Naive B cell (primary cell): ENCODE measurements around the gene DENND4A. TPM values are rescaled to one million over a fixed set of nuclear protein-coding genes. Genes with fewer than 3 reads are reported as not detected.
"Not testable (repeated sequence)": the region's sequence is repeated elsewhere in the genome, so short reads cannot be mapped to it uniquely, and the experiment has no call there.

ENCODE experiments used
- ATAC-seq, 2 donors: fragments of 150-1000 bp; cut with Tn5 transposase; 2 replicates each; pipeline ENCODE4 v1.10.0; 2021; ENCODE audit warnings: low read depth in 2 of 2, mild to moderate bottlenecking in 2 of 2, moderate library complexity in 2 of 2
- DNase-seq: peaks from one replicate; pipeline ENCODE4 v3.0.0; 2022
- H3K27ac Mint-ChIP-seq, 6 donors: one replicate each; pipeline ENCODE4 v1.8.0; 2020 to 2022; ENCODE audit warnings: mild to moderate bottlenecking in 6 of 6, mixed read lengths in 6 of 6, moderate library complexity in 5 of 6, inconsistent platforms in 2 of 6
- H3K27me3 Mint-ChIP-seq, 3 donors: one replicate each; pipeline ENCODE4 v1.8.0; 2021 to 2022; ENCODE audit warnings: mixed read lengths in 3 of 3, mild to moderate bottlenecking in 1 of 3
- H3K36me3 Mint-ChIP-seq, 2 donors: one replicate each; pipeline ENCODE4 v1.8.0; 2020 to 2022; ENCODE audit warnings: mixed read lengths in 2 of 2, inconsistent platforms in 1 of 2, mild to moderate bottlenecking in 1 of 2
- H3K4me1 Mint-ChIP-seq, 3 donors: one replicate each; pipeline ENCODE4 v1.8.0; 2020 to 2022; ENCODE audit warnings: mixed read lengths in 3 of 3, inconsistent platforms in 1 of 3, mild to moderate bottlenecking in 1 of 3, moderate library complexity in 1 of 3
- H3K4me3 Mint-ChIP-seq, 8 donors: one replicate each; pipeline ENCODE4 v1.8.0; 2020 to 2022; ENCODE audit warnings: mild to moderate bottlenecking in 8 of 8, mixed read lengths in 8 of 8, moderate library complexity in 8 of 8, inconsistent platforms in 2 of 8
- H3K9me3 Mint-ChIP-seq, 7 donors: one replicate each; pipeline ENCODE4 v1.8.0; 2020 to 2022; ENCODE audit warnings: mixed read lengths in 7 of 7, mild to moderate bottlenecking in 5 of 7, inconsistent platforms in 2 of 7, moderate library complexity in 1 of 7
- polyA plus RNA-seq, 6 donors: library from polyadenylated mRNA; unstranded; fragments of 300-500 nt; fragmentation: Illumina TruSeq; gene quantifications; one replicate each; pipeline ENCODE4 v1.2.3, GENCODE V29; 2021; ENCODE audit warnings: low read depth in 6 of 6

The DENND4A gene
- polyA plus RNA-seq, 6 donors from 2014 or later, result 18.3 to 38.9 (median 26.8) TPM

- DNase-seq, result no peak
- no peaks in the 10 kb centered on the region for H3K27me3 Mint-ChIP-seq
These were observed 33.9 kb downstream of the DENND4A start for GRCh38 chr15:65758242-65758641.

DNA sequence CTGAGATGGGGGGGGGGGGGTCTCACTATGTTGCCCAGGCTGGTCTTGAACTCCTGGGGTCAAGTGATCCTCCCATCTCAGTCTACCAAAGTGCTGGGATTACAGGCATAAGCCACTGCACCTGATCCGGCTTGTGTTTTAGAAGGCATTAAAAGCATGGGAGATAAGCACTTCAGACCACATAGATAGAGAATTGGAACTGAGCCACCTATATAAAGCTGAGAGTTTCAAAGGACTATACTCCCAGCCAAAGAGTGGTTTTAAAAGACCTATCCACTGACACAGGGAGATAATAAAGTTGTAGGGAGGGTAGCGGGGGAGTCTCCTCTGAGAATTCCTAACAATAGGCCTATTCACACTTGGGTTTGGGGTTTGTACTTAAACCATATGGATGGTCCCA, 34.8 kb downstream of the DENND4A start:
- H3K27ac Mint-ChIP-seq, result peak overlapping the region in 4 of 6 donors; percentile 24 to 75 (median 67)
- H3K9me3 Mint-ChIP-seq, result no peaks in the 10 kb centered on the region
- peaks cover 0 to 7% of the 10 kb centered on the region in 2 donors for H3K36me3 Mint-ChIP-seq
- no peak overlapping the region for H3K4me3 Mint-ChIP-seq
- DNase-seq, result no peak
- ATAC-seq, result no peak
- H3K27me3 Mint-ChIP-seq, result no peaks in the 10 kb centered on the region
- H3K4me1 Mint-ChIP-seq, result peaks cover 8 to 38% (median 10%) of the 10 kb centered on the region in 3 donors

More at GRCh38 chr15:65758242-65758641, 33.9 kb downstream of the DENND4A start:
- Mint-ChIP-seq H3K36me3 (peaks cover 0 to 7% of the 10 kb centered on the region in 2 donors), H3K27ac (peak overlapping the region in 5 of 6 donors; percentile 3 to 88 (median 26)), H3K4me3 (peak overlapping the region in 1 of 8 donors; percentile 21), H3K9me3 (no peaks in the 10 kb centered on the region), H3K4me1 (peaks cover 14 to 48% (median 18%) of the 10 kb centered on the region in 3 donors)
- ATAC-seq, result no peak

- H3K4me1 Mint-ChIP-seq, result peaks cover 12 to 26% (median 18%) of the 10 kb centered on the region in 3 donors
- no peak for ATAC-seq
- peak overlapping the region in 1 of 6 donors; percentile 59 for H3K27ac Mint-ChIP-seq
- peaks cover 15 to 21% of the 10 kb centered on the region in 2 donors for H3K36me3 Mint-ChIP-seq
- no peak for DNase-seq
- H3K9me3 Mint-ChIP-seq, result no peaks in the 10 kb centered on the region
- H3K27me3 Mint-ChIP-seq, result no peaks in the 10 kb centered on the region
- H3K4me3 Mint-ChIP-seq, result no peak overlapping the region
These were observed 39.9 kb downstream of the DENND4A start for GRCh38 chr15:65752151-65752700.

DNA sequence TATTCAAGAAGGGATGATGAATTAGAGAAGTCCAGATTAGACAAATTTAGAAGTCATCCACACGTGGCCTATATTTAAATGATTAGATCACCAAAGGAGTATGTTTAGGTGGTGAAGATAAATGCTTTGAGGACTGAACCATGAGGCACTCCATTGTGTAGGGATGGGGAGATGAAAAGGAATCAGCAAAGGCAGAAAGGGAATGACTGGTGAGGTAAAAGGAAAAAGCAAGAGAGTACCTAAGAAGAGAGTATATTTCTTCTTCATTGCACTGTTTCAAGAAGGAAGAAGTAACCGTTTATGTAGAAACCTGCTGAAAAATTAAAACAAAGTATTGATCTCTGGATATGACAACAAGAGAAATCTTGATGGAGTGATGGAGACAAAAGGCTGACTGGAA, 40.7 kb downstream of the DENND4A start:
- DNase-seq, result no peak
- Mint-ChIP-seq H3K36me3 (peaks cover 15 to 21% of the 10 kb centered on the region in 2 donors), H3K27me3 (no peaks in the 10 kb centered on the region), H3K9me3 (no peaks in the 10 kb centered on the region), H3K4me3 (no peak overlapping the region), H3K27ac (peak overlapping the region in 4 of 6 donors; percentile 0 to 59 (median 25)), H3K4me1 (peaks cover 12 to 20% (median 18%) of the 10 kb centered on the region in 3 donors)
- ATAC-seq, result no peak

DNA sequence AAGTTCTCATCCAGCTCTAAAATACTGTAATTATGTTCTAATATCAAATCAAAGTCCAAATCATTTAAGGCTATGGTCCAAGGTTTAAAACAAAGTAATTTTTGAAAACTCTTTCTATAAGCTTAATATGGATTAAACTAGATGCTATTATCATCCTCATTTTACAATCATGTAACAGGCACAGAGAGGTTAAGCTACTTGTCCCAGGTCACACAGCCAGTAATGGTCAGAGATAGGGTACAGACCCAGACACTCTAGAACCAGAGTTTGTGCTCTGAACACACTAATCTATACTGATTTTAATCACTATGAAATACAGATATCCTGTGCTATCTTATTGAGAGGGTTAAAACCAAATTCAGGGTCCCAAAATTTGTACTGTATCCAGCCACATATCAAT, 44.8 kb downstream of the DENND4A start:
- DNase-seq (no peak), ATAC-seq (no peak)
- H3K27me3 Mint-ChIP-seq, result no peaks in the 10 kb centered on the region
- H3K9me3 Mint-ChIP-seq, result no peaks in the 10 kb centered on the region
- H3K4me3 Mint-ChIP-seq, result no peak overlapping the region
- peaks cover 14 to 15% of the 10 kb centered on the region in 2 donors for H3K36me3 Mint-ChIP-seq
- H3K4me1 Mint-ChIP-seq, result peaks cover 16 to 21% (median 18%) of the 10 kb centered on the region in 3 donors
- peak overlapping the region in 3 of 6 donors; percentile 26 to 47 (median 37) for H3K27ac Mint-ChIP-seq

GRCh38 chr15:65743637-65744252, 48.3 kb downstream of the DENND4A start:
- ATAC-seq (no peak), DNase-seq (no peak)
- H3K36me3 Mint-ChIP-seq, result no peaks in the 10 kb centered on the region
- peak overlapping the region in 4 of 6 donors; percentile 43 to 72 (median 58) for H3K27ac Mint-ChIP-seq
- H3K4me1 Mint-ChIP-seq, result peaks cover 3 to 9% (median 4%) of the 10 kb centered on the region in 3 donors
- no peaks in the 10 kb centered on the region for H3K9me3 Mint-ChIP-seq
- H3K27me3 Mint-ChIP-seq, result no peaks in the 10 kb centered on the region
- H3K4me3 Mint-ChIP-seq, result no peak overlapping the region

DNA sequence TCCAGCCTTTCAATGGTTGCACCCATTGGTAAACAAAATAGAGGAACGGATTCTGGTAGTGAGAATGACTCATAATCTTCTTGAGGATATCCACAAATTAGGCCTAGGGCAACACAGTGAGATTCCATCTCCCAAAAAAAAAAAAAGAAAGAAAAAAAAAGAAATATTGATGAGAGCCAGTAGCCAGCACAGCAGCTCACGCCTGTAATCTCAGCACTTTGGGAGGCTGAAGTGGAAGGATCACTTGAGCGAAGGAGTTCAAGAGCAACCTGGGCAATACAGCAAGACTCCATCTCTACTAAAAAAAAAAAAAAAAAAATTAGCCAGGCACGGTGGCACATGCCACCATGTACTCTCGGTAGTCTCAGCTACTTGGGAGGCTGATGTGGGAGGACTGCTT, 51.9 kb downstream of the DENND4A start:
- H3K27ac Mint-ChIP-seq, result peak overlapping the region in 5 of 6 donors; percentile 35 to 83 (median 52)
- no peak for ATAC-seq
- no peak overlapping the region for H3K4me3 Mint-ChIP-seq
- H3K27me3 Mint-ChIP-seq, result no peaks in the 10 kb centered on the region
- H3K36me3 Mint-ChIP-seq, result peaks cover 0 to 5% of the 10 kb centered on the region in 2 donors
- no peaks in the 10 kb centered on the region for H3K9me3 Mint-ChIP-seq
- no peak for DNase-seq
- peaks cover 0 to 9% (median 7%) of the 10 kb centered on the region in 3 donors for H3K4me1 Mint-ChIP-seq

GRCh38 chr15:65738649-65739048, 53.4 kb downstream of the DENND4A start:
- no peaks in the 10 kb centered on the region for H3K27me3 Mint-ChIP-seq
- DNase-seq, result no peak
- ATAC-seq, result no peak
- no peak overlapping the region for H3K4me3 Mint-ChIP-seq
- peak overlapping the region in 2 of 6 donors; percentile 18 to 44 for H3K27ac Mint-ChIP-seq
- H3K36me3 Mint-ChIP-seq, result peaks cover 0 to 10% of the 10 kb centered on the region in 2 donors
- H3K9me3 Mint-ChIP-seq, result no peaks in the 10 kb centered on the region
- peaks cover 0 to 4% (median 2%) of the 10 kb centered on the region in 3 donors for H3K4me1 Mint-ChIP-seq

GRCh38 chr15:65733599-65733998, 58.5 kb downstream of the DENND4A start:
- peaks cover 0 to 16% of the 10 kb centered on the region in 2 donors for H3K36me3 Mint-ChIP-seq
- H3K27ac Mint-ChIP-seq, H3K4me1 Mint-ChIP-seq: not testable (repeated sequence)

GRCh38 chr15:65732698-65733097, 59.4 kb downstream of the DENND4A start:
- ATAC-seq, result no peak
- no peaks in the 10 kb centered on the region for H3K9me3 Mint-ChIP-seq
- H3K27ac Mint-ChIP-seq, result peak overlapping the region in 2 of 6 donors; percentile 63 to 67
- H3K4me1 Mint-ChIP-seq, result peaks cover 0 to 3% (median 0%) of the 10 kb centered on the region in 3 donors
- no peak for DNase-seq
- H3K36me3 Mint-ChIP-seq, result peaks cover 0 to 17% of the 10 kb centered on the region in 2 donors
- no peak overlapping the region for H3K4me3 Mint-ChIP-seq
- no peaks in the 10 kb centered on the region for H3K27me3 Mint-ChIP-seq

More at GRCh38 chr15:65733599-65733998, 58.5 kb downstream of the DENND4A start:
- not testable (repeated sequence) for H3K4me3 Mint-ChIP-seq, ATAC-seq, H3K27me3 Mint-ChIP-seq, H3K9me3 Mint-ChIP-seq, DNase-seq

GRCh38 chr15:65731926-65732325, 60.2 kb downstream of the DENND4A start:
- DNase-seq, result no peak
- no peaks in the 10 kb centered on the region for H3K27me3 Mint-ChIP-seq
- H3K4me1 Mint-ChIP-seq, result no peaks in the 10 kb centered on the region
- H3K9me3 Mint-ChIP-seq, result no peaks in the 10 kb centered on the region
- peak overlapping the region in 3 of 6 donors; percentile 39 to 67 (median 42) for H3K27ac Mint-ChIP-seq
- H3K36me3 Mint-ChIP-seq, result peaks cover 0 to 12% of the 10 kb centered on the region in 2 donors
- no peak overlapping the region for H3K4me3 Mint-ChIP-seq
- no peak for ATAC-seq

DNA sequence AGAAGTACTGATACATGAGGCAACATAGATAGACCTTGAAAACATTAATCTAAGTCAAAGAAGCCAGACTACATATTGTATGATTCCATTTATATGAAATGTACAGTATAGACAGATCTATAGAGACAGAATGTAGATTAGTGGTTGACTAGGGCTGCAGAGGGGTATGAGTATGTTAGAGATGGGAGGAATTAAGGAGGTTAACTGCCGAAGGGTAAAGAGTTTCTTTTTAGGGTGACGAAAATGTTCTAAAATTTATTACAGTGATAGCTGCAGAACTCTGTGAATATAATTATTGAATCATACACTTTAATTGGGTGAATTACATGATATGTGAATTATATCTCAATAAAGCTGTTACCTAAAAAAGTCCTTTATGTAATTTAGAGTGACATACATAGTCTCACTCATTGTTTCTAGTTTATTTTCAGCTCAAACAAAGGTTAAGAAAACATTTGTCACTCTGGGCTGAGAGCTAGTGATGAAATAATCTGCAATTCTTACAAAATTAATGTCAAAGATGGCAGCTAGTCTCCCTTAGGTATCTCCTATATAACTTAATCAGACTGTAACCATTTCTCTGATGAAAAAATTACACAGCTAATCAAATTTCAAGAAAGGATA, 61.4 kb downstream of the DENND4A start:
- Mint-ChIP-seq H3K4me1 (no peaks in the 10 kb centered on the region), H3K4me3 (no peak overlapping the region), H3K27me3 (no peaks in the 10 kb centered on the region), H3K36me3 (peaks cover 0 to 17% of the 10 kb centered on the region in 2 donors), H3K27ac (peak overlapping the region in 4 of 6 donors; percentile 0 to 71 (median 42)), H3K9me3 (no peaks in the 10 kb centered on the region)
- DNase-seq, result no peak
- no peak for ATAC-seq

DNA sequence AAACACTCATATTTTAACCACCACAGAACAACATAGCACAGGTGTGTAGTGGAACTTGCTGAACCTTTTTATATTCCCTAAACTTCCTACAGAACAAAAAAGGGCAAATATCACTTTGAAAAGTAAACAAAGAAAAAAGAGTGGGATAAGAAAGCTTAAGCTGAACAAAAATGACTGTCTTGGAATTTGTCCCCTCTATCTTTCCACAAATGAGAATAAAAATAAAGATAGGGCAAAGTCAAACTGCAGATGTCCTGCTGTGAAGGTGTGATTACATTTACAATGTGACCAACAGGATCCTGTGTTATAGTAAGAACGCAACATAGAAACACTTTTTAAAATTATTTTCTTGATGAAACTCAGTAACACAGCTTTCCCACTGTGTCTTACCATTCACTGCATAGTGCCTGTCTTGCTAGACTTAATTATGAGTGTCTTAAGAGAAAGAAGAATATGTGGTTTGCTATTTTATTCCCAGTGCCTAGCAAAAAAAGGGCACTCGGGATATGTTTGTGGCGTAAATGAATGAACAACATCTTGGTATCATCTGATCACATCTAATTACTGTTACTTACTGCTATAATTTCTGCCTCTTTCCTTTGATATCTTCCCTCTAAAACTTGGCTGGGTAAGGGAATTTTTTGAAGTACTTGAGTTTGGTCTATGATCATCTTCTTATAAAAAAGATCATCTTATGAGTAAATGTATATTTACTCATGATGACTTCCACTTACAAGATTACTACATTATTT, 67.5 kb downstream of the DENND4A start:
- Mint-ChIP-seq H3K36me3 (peaks cover 0 to 23% of the 10 kb centered on the region in 2 donors), H3K4me1 (no peaks in the 10 kb centered on the region)

More for the DNA sequence above, 67.5 kb downstream of the DENND4A start:
- Mint-ChIP-seq H3K9me3 (no peaks in the 10 kb centered on the region), H3K4me3 (no peak overlapping the region), H3K27ac (peak overlapping the region in 1 of 6 donors; percentile 49), H3K27me3 (no peaks in the 10 kb centered on the region)
- DNase-seq (no peak), ATAC-seq (no peak)
